A549 treated with CORT108297 at 1 μM for 4 hours (cell line): ENCODE measurements around the gene NOTCH4. TPM values are rescaled to one million over a fixed set of nuclear protein-coding genes. Genes with fewer than 3 reads are reported as not detected.

Experiments
- total RNA-seq: library from RNA; stranded (reverse); fragments of 200-300 nt; extraction: Qiagen RNA extraction; gene quantifications from 5 replicates; pipeline ENCODE4 v1.2.3, GENCODE V29; 2022

NOTCH4 gene
- 0.36 to 0.78 TPM (median 0.66 TPM) in 5 replicates for total RNA-seq

DNA sequence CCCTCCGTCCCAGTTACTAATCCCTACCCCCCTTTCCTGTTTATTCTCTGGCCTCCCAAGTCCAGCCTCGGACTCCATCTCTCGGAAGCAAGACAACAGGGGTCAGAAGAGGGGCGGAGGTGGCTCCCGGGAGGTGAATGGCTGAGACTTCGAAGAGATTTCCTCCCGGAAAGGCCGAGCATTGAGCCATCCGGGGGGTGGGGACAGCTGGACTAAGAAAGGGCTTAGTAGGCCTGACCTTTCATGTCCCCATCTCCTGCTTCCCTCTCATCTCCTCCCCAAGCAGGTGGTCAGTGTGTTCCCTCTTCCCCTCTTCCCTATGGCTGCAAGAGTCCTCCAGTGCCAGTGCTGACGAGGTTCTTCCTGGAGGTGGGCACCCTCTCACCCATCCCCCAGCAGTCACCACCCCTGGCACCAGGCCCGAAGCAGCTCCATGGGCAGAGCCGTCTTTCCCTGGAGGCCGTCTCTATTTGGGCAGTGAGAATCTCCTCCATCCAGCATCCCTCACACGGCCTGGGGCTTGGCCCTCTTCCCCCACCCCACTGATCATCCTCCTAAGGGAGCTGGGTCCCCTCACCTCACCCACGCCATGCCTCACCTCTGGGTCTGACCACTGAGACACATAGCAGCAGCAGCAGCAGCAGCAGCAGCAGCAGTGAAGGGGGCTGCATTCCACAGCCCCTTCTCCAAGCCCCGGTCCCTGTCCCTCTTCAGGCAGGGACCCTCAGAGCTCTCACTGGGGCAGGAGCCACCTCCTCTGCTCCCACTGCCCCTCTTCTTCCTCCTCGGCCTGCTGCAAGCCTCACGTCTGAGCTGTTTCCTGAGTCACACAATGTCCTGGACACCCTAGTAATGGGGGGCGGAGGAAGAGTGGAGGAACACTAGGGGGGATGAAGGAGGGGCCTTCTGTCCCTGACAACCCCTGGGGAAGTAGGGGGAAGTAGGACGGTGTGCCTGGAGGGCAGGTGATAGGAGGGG is at the start of gene NOTCH4:
TSS of gene NOTCH4 (minus strand) at position 810 of the 978 bp plus-strand sequence. CDS start at position 671, 139 bp downstream.

DNA sequence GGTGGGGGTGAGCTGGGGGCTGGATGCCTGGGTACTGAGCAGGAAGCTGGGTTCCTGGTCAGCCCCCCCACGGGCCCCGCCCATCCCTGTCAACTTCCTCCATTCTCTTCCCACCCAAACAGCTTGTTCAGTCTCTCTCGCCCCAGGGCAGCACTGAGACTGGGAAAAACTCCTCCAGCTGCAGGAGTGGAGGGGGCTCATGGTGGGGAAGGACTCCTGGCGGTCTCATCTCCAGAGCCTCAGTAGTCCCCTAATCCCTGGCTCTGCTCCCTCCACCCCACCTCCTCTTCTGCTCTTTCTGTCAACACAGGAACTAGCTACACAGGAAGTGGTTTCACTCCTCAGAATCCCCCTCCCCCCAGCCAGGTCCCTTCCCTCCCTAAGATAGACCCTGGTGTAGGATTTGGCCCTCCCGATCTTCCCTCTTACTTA is 31.2 kb downstream of the NOTCH4 start, which contains the start of gene GPSM3:
TSS of gene GPSM3 (minus strand) at position 36 of the 432 bp plus-strand sequence. CDS start 130 bp downstream, outside the sequence.

DNA sequence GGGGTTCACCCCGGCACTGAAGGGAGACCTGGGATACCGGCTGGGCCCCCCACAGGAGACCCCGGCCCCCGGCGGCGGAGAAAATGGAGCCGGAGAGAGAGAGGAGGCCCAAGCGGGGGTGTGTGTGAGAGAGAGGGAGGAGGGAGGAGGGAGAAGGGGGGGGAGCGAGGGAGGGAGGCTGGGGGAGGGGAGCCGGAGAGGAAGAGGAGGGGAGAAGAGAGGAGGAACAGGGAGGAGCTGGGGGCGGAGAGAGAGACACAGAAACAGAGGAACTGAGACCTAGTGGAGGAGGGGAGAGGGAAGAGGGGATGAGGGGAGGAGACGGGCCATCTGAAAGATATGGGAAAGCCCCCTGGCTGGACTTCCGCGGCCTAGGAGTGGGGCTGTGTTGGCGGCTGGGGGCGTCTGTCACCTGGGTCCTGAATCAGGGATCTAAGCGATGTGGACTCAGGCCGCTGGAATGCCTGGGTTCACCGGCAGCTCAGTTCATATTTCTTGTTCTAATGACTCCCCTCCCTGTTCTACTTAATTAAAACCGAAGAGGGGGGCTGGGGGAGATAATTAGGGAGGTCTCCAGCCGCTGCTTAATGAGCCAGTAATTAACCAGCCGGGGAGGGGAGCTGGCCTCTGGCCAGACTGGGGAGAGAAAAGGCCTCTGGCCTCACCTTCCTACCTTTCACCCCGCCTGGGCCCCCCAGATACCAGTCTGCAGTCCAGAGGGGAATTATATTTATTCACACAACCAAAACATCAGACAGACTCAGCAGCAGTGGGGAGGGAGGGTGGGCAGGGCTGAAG is 33.6 kb downstream of the NOTCH4 start, which contains the start of gene PBX2:
TSS of gene PBX2 (minus strand) at position 149 of the 798 bp plus-strand sequence. CDS start 287 bp downstream, outside the sequence.

DNA sequence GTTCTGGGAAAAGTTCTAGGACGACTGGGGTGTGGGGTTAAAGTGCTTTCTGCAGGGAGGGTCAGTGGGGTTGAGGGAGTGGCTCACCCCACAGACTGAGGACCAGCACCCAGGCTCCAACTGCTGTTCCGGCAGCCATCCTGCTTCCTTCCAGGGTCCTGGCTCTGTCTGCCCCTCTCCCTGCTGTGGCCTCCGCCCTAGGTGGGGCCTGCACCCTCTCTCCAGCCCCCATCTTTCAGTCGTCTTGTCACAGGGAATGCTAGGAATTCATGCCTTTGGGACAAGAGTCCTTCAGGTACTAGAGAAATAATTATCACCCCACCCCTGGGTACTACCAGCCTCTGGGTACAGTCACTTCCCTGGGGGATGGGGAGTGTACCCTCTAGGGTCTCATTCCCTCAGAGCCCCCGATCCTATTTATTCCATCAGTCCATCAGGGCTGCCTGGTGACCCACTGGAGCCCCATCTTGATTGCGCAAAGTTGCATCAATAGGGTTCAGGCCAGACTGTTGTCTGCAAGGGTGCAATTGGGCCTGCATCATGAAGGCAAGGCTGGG is 39.7 kb downstream of the NOTCH4 start, which contains the start of gene AGER:
TSS of gene AGER (minus strand) at position 170 of the 557 bp plus-strand sequence. CDS start at position 139, 31 bp downstream.

DNA sequence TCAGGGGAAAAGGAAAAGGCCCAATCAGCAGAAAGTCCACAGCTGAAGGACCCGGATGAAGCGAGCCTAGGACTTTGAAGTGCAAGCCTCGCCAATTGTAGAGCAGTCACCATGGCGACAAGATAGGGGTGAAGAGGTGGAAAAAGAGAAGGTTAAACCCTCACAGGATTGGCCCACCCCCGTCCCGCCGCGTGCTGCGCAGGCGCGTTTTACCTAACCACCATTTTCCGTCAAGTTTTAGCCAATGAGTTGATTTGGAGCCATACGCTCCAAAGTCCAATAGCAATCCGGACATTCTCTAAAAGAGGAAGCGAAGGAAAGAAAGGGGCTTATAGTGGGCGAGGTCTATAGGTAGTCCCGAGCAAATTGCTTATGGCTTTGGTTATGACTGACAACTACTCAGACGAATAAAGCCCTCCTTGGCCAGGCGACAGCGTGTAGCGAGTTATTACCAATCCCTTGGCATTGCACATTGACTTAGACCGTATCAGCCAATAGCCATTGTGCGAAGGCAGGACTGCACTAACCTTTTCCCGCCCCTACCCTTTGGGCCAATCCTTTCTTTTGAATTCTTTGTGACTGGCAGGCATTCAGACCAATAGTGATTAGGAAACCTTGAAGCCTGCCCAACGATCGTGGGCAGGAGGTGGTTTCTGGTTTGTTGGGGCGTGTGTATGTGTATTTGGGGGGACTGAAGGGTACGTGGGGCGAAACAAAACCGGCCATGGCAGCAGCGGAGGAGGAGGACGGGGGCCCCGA is 45.9 kb downstream of the NOTCH4 start, which contains the start of gene RNF5:
TSS of gene RNF5 (plus strand) at position 618 of the 759 bp plus-strand sequence. CDS start at position 725, 107 bp downstream.

DNA sequence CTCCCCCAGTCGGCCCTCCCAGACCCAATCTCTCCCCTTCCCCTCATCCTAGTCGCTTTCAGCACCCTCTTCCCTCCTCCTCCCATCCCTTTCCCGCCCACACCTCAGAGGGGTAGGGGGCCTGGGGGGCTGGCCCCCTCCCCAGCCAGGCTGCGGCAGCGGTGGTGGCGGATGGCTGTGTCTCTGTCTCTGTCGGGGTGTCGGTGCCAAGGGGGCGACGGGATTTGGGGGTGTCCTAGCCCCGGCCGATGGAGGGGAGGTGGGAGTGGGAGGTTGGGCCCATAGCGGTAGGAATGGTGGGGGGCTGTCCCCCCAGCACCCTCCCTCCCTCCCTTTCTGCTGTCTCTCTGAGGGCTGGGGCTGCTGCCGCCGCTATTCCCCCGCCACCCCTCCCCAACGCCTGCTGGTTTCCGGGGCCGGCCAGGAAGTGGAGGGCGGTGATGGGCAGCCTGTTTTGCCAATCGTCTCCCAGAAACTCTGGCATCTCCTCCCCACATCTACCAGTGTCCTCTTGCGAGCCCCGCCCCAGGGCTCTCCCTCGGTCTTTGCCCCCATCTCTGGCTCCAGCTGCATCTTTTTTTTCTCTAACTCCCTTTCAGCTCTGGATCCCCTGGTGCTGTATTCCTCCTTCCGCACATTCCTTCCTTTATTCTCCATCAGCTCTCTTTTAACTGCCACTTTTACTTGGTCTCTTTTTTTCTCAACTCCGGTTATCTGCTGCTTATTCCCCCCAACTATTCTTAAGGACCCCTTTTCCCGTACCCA is 48.0 kb downstream of the NOTCH4 start, which contains the start of gene AGPAT1:
TSS of gene AGPAT1 (minus strand) at position 374 of the 765 bp plus-strand sequence. CDS start 4,588 bp downstream, outside the sequence.

DNA sequence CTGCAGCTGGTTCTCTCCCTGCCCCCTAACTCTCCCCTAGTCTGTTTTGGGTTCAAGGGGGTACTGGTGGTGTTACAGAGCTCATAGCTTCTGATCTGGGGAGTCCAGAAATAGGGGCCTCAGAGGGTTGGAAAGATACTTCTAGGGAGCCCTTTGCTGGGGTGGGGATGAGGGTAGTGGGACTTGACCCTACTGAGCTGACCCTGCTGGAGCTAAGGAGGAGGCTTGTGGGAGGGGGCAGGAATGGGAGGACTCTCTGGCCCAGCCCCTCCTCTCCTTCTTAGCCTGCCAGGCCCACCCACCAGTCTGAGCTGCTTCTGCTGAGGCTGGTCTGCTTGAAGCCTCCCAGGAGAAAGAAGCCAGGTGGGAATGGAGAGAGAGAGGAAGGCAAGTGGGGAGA is 59.6 kb downstream of the NOTCH4 start, which contains the start of gene EGFL8:
TSS of gene EGFL8 (plus strand) at position 301 of the 400 bp plus-strand sequence. CDS start 1,571 bp downstream, outside the sequence.

DNA sequence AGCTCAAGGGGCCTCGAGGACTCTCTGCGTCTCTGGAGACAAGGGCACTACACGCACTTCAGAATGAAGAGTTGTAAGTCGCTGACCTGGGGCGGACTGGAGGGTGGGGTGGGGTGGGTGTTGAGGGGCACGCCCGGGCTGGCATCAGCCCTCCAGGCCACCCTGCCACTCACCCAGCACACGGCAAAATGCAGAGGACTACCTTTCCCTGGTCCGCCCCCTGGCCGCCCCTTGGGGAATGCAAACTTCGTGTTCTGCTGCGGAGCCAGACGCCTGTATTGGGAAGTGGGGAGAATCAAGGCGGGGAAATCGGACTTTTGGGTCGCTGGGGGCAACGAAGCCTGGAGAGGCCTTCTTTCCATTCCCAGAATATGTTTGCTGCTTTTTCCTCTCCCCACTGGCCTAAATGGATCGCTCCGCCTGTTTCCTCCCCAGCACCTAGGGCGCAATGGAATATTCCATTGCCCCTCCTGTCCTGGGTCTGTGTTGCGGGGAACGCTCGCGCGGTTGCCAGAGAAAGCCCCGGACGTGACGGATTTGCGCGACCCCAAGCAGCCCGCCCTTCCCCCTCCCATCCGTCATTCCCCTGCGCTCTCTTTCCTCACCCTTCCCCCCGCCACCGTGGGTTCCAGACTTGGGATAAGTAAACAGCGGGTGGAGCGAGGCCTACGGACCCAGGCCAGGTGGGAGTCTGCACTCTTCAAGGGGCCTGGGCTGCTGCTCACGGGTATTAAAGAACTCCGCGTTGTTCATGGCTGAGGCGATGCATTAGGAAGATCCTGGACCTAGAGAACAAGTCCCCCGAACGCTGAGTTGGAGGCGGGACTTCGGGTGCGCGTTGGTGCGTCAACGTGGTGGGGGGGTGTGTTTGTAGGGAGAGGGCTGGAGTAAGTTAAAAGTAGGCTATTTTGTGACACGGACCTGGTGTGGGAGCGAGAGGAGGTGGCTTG is 70.0 kb downstream of the NOTCH4 start, which contains the start of gene PPT2:
TSS of gene PPT2 (plus strand) at position 578 of the 950 bp plus-strand sequence. CDS start 454 bp downstream, outside the sequence.

DNA sequence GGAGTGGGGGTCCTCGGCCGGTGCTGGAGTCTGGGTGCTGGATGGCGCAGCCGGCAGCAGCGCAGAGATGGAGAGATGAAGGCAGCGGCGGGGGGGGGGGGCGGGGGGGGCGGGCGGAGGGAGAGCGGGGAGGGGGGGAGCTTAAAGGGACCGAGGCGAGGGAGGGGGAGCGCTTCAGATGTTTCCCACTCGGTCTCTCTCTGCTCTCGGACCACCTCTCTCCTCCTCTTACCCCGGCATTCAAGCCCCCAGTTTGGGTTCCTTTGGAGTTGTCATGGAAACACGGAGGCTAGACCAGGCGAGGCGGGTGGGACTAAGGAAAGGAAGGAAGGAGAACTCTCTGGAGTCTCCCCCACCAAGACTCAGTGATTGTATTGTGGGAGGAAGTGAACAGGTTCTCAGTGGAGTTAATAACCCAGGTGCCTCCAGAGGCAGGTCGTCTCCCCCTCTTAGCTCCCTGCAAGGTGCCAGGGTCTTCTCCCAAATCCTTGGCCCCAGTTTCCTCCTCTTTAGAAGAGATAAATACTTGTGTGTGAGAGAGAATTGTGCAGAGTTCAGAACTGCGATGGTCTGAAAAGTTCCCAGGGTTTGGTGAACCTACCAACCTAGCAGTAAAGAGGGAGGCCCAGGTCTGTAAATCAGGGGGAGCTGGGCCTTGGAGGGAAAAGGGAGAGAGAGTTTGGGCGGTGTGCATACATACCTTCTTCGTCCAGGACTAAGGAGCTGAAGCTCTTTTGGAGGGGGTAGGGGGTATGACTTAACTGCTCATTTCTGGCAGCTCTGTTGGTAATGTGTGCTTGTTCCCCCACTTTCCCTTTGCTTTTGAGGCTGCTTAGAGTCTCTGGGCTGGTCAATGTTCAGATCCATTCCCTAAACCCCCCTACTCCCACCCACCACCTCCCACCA is 71.8 kb downstream of the NOTCH4 start, which contains the start of gene PRRT1:
TSS of gene PRRT1 (minus strand) at position 77 of the 906 bp plus-strand sequence. CDS start 112 bp downstream, outside the sequence.

Other genes starting within 250 kb of the NOTCH4 start
- 0.48 to 1.5 TPM (median 1.1 TPM) in 5 replicates for gene C4A, start 242.0 kb downstream of the NOTCH4 start, total RNA-seq
- gene C4B, start 209.3 kb downstream of the NOTCH4 start, total RNA-seq: 0.46 to 1.7 TPM (median 0.76 TPM) in 5 replicates
- not detected in 5 replicates for gene CYP21A2, start 185.7 kb downstream of the NOTCH4 start, total RNA-seq
- gene TNXB, start 114.7 kb downstream of the NOTCH4 start, total RNA-seq: 0.32 to 0.72 TPM (median 0.56 TPM) in 5 replicates
- 27.4 to 38.6 TPM (median 36.1 TPM) in 5 replicates for gene ATF6B, start 95.8 kb downstream of the NOTCH4 start, total RNA-seq
- 6.4 to 8.4 TPM (median 8.1 TPM) in 5 replicates for gene FKBPL, start 93.8 kb downstream of the NOTCH4 start, total RNA-seq
- 0.30 to 0.74 TPM (median 0.52 TPM) in 5 replicates for gene PRRT1, start 72.1 kb downstream of the NOTCH4 start, total RNA-seq
- 7.1 to 10.4 TPM (median 9.9 TPM) in 5 replicates for gene PPT2, start 69.9 kb downstream of the NOTCH4 start, total RNA-seq
- 1.4 to 2.6 TPM (median 1.9 TPM) in 5 replicates for gene EGFL8, start 59.5 kb downstream of the NOTCH4 start, total RNA-seq
- gene AGPAT1, start 48.0 kb downstream of the NOTCH4 start, total RNA-seq: 33.3 to 41.7 TPM (median 40.0 TPM) in 5 replicates
- 32.2 to 49.6 TPM (median 47.9 TPM) in 5 replicates for gene RNF5, start 45.7 kb downstream of the NOTCH4 start, total RNA-seq
- gene AGER, start 39.8 kb downstream of the NOTCH4 start, total RNA-seq: 1.4 to 2.3 TPM (median 1.7 TPM) in 5 replicates
- gene PBX2, start 33.9 kb downstream of the NOTCH4 start, total RNA-seq: 13.9 to 19.9 TPM (median 17.4 TPM) in 5 replicates
- gene GPSM3, start 31.4 kb downstream of the NOTCH4 start, total RNA-seq: 0.31 to 0.43 TPM (median 0.38 TPM) in 5 replicates
- gene TSBP1, start 147.8 kb upstream of the NOTCH4 start, total RNA-seq: not detected in 5 replicates
- gene BTNL2, start 183.1 kb upstream of the NOTCH4 start, total RNA-seq: not detected in 5 replicates
- not detected in 5 replicates for gene HLA-DRA, start 215.8 kb upstream of the NOTCH4 start, total RNA-seq